ENCODE results near the gene CAMTA1.
"Not testable (repeated sequence)": the region's sequence is repeated elsewhere in the genome, so short reads cannot be mapped to it uniquely, and the experiment has no call there.

CAMTA1 gene, protein sequence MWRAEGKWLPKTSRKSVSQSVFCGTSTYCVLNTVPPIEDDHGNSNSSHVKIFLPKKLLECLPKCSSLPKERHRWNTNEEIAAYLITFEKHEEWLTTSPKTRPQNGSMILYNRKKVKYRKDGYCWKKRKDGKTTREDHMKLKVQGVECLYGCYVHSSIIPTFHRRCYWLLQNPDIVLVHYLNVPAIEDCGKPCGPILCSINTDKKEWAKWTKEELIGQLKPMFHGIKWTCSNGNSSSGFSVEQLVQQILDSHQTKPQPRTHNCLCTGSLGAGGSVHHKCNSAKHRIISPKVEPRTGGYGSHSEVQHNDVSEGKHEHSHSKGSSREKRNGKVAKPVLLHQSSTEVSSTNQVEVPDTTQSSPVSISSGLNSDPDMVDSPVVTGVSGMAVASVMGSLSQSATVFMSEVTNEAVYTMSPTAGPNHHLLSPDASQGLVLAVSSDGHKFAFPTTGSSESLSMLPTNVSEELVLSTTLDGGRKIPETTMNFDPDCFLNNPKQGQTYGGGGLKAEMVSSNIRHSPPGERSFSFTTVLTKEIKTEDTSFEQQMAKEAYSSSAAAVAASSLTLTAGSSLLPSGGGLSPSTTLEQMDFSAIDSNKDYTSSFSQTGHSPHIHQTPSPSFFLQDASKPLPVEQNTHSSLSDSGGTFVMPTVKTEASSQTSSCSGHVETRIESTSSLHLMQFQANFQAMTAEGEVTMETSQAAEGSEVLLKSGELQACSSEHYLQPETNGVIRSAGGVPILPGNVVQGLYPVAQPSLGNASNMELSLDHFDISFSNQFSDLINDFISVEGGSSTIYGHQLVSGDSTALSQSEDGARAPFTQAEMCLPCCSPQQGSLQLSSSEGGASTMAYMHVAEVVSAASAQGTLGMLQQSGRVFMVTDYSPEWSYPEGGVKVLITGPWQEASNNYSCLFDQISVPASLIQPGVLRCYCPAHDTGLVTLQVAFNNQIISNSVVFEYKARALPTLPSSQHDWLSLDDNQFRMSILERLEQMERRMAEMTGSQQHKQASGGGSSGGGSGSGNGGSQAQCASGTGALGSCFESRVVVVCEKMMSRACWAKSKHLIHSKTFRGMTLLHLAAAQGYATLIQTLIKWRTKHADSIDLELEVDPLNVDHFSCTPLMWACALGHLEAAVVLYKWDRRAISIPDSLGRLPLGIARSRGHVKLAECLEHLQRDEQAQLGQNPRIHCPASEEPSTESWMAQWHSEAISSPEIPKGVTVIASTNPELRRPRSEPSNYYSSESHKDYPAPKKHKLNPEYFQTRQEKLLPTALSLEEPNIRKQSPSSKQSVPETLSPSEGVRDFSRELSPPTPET (N-terminal part only)

DNA sequence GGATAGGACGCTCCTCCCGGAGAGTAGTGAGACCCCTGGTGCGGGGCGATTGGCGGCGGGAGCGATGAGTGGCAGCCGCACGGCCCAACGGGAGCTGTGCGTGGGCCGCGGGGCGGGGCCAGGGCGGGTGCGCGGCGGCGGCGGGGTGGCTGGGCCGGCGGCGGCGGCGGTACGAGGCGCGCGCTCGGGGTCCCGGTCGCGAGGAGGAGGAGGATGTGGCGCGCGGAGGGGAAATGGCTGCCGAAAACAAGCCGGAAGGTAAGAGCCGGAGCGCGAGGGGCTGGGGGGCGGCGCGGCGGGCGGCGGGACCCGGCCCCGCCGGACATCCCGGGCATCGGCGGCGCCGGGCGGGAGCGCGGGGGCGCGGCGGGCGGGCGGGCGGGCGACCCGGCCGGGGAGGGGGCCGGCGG is at the start of gene CAMTA1:
CAMTA1 (plus strand) TSS at position 137 of the 410 bp plus-strand sequence; CDS start at position 214, 77 bp downstream.
- DNase-seq (ENCODE audit: low spot score) = no peak

DNA sequence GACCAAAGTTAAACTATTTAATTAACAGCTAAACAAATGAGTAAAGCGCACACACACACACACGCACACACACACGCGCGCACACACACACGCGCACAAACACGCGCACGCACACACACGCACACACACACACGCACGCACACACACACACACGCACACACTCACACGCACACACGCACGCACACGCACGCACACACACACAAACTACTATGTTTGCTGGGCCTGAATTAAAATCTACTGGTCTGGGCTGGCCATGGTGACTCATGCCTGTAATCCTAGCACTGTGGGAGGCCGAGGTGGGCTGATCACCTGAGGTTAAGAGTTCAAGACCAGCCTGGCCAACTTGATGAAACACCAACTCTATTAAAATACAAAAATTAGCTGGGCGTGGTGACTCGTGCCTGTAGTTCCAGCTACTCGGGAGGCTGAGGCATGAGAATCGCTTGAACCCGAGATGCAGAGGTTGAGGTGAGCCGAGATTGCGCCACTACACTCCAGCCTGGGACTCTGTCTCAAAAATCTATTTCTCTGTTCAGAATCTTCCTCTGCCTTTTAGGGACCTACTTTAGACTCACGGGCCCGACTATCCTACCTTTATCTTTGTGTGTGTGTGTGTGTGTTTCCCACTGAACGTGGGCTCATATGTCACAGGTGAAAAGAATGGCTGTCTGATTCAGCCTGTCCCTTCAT is 46.1 kb upstream of the CAMTA1 start:
- no peak for DNase-seq (ENCODE audit: low spot score)

DNA sequence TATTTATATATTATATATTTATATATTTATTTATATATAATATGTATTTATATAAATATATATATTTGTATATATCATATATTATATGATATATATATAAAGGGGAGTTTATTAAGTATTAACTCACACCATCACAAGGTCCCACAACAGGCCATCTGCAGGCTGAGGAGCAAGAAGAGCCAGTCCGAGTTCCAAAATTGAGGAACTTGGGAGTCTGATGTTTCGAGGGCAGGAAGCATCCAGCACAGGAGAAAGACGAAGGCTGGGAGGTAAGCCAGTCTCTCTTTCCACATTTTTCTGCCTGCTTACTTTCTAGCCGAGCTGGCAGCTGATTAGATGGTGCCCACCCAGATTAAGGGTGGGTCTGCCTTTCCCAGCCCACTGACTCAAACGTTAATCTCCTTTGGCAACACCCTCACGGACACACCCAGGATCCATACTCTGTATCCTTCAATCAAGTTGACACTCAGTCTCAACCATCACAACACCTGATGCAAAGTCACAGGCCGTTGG is 42.5 kb upstream of the CAMTA1 start:
- DNase-seq (ENCODE audit: low spot score) = not testable (repeated sequence)

DNA sequence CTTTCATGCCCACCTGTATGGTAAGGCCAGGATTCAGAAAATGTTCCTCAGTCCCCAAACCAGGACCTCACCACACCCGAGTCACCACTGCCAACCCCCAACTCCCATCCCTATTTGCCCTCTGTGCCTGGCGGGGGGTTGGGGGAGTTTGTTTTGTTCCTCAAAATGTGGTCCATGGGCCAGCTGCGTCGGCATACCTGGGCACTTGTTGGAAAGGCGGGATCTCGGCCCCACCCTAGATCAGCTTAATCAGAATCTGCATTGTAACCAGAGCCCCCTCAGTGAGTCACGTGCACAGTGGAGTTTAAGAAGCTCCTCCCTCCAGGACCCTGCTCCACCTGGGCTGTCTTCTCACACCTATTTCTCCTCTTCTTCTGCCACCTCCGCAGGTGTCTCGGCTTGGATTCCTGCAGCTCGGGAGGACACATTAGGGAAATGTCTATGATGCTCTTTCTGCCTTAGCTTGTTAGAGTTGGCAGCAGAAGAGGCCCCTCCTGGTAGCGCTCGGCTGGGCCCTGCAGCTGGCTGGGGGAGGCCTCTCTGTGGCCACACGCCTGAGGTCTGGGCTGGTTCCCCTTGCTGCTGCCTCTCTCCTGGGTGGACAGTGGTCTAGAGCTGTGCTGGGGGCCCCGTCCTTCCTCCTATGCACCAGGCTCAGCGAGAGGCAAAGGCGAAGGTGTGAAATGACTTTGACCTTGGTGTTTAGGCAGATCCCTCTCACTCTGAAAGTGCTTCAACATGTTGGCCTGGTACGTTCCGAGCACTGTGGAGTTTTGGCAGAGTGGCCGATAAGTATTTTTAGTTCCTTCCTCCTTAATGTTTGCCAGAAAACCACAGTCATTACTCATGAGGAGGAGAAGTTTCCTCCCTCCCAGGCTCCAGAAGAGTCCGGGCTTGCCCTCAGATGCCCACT is 41.8 kb upstream of the CAMTA1 start:
- DNase-seq (ENCODE audit: low spot score) = peak; percentile 80

DNA sequence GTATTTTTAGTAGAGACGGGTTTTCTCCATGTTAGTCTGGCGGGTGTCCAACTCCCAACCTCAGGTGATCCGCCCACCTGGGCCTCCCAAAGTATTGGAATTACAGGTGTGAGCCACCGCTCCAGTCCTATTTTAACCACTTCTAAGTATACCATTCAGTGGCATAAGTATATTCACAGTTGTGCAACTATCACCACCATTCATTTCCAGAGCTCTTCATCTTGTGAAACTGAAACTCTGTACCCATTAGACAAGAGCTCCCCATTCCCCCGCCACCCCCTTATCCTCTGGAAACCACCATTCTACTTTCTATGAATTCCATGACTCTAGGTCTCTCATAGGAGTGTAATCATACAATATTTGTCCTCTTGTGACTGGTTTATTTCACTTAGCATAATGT is 40.2 kb upstream of the CAMTA1 start:
- DNase-seq (ENCODE audit: low spot score) = no peak

DNA sequence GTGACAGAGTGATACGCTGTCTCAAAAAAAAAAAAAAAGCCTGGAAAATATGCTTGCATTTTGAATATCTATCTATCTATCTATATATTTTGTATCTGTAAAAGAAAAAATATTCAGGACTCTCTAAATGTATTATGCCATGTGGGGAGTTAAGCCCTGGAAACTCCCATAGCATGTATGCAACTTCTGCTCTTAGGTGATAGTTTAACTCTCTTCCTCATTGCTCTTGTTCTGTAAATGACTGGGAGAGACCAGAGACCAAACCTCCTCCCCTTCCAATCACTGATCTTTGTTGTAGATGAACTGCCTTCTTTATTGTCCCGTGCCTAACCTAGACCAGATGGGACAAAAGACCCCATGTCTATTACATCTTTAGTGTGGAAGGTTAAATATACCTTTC is 37.6 kb upstream of the CAMTA1 start:
- no peak for DNase-seq (ENCODE audit: low spot score)

DNA sequence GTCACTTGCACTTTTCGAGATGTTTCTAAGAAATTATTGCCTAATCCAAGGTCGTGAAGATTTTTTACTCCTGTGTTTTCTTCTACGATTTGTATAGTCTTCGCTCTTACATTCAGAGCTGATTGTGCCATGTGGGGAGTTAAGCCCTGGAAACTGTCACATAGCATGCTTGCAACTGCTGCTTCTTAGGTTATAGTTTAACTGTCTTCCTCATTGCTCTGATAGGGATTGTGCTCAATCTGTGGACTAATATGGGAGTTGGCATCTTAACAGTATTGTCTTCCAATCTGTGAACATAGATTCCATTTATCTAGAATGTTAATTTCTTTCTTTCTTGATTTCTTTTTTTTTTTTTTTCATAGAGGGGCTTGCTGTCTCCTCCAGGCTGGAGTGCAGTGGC is 34.8 kb upstream of the CAMTA1 start:
- DNase-seq (ENCODE audit: low spot score) = no peak

DNA sequence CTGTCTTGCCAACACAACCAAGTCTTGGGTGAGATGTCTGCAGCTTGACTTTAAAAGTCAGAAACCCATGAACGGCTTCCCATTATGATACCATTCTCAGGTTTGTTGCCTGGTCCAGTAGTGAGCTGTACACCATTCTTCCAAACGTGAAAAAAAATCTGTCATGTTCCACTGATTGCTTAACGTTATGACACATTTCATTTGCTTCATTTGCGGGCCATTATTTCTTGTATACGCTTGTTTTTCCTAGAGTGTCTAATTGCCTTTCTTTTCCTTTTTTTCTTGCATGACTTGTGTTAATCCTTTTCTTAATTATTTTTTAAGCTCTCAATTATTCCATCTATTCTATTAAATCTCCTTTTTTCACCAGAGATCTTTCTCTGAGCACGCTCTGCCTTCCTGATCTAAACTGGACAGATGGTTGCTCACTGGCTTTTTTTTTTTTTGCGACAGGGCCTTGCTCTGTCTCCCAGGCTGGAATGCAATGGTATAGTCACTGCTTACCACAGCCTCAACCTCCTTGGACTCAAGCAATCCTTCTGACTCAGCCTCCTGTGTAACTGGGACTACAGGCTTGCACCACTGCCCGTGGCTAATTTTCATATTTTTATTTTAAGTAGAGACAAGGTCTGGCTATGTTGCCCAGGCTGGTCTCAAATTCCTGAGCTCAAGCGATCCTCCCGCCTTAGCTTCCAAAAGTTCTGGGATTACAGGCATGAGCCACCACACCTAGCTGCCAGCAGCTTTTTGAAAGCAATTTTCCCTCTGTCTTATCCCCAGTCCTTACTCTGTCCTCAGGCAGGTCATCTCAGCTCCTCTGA is 31.7 kb upstream of the CAMTA1 start:
- DNase-seq (ENCODE audit: low spot score) = no peak

DNA sequence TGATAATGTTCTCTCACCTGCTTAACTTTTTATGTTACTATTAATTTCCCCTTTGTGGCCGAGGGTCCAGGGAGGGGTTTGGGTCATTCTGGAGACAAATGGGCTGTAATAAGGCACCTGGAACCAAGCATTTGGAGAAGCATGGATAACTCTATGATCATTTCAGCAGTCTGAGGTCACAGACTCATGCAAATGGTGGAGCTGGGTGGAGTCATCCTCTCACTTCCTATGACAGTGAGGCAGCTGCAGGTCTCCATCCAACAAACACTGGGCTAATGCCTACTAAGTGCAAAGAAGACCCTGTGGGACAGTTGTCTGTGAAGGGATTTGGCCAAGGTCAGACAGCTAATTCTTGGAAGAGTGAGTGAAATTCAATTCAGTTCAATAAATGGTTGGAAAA is 28.8 kb upstream of the CAMTA1 start:
- DNase-seq (ENCODE audit: low spot score) = no peak

DNA sequence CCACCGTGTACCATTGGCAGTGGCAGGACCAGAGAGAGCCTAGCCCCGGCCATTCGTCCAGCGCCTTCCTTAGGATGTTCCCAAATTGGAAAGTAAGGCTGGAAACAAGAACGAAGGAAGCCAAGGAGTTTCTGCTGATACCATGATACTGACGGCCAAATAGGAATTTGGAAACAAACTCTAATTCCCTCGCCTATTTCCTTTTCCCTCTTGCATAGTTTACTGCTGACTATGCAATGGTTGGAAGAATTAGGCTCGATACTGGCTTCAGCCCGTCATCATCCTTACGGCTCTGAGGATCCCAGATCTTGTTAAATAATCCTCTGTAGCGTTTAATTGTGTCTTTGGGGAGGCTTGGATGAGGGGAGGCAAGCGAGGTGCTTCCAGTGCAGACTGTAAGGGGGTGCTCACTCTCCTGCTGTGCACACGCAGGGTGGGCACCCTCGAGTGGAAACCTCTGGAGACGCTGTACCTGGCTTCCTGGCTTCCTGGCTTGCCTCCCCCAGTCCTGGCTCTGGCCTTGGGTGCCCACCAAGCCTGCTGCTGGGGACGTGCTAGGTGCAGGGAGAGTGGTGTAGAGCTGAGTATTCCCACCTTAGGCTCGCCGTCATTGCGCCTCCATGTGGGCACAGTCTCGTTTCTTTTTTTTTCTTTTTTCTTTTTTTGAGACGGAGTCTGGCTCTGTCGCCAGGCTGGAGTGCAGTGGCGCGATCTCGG is 27.4 kb upstream of the CAMTA1 start:
- DNase-seq (ENCODE audit: low spot score) = no peak

DNA sequence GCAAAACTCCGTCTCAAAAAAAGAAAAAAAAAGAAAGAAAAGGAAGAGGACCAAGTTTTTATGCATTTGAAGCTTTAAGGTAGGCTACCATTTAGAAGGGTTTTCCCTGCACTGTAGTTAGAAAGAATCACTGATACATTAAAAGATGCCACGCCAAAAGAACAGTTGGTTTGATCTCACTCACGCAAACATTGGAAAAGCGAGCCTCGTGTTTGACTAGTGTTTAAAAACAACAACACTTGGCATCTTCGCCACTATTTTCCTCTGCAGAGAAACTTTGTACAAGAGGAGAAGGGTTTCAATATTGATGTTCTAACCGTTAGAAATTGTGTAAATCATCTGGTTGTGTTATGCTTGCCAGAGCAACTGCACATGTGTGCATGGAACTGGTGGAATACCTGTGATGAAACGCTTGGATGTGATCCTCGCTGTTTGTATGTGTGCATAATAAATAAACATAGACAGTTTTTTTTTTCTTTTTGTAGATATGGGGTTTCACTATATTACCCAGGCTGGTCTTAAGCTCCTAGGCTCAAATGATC is 24.0 kb upstream of the CAMTA1 start:
- no peak for DNase-seq (ENCODE audit: low spot score)

DNA sequence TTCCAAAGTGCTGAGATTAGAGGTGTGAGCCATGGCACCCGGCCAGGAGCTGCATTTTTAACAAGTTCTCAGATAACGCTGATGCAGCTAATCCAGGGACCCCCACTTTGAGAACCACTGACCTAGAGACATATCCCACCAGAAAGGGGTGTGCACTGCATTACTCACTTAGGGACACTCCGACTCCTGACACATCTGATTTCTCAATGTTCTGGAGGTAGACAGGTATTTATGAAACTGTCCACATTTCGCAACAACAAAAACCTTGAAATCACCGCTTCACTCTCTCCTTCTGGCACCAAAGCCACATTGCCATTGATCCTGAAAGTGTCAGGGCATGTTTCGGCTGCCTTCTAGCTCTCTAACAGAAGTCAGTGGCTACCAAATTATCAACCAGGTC is 23.2 kb upstream of the CAMTA1 start:
- no peak for DNase-seq (ENCODE audit: low spot score)

DNA sequence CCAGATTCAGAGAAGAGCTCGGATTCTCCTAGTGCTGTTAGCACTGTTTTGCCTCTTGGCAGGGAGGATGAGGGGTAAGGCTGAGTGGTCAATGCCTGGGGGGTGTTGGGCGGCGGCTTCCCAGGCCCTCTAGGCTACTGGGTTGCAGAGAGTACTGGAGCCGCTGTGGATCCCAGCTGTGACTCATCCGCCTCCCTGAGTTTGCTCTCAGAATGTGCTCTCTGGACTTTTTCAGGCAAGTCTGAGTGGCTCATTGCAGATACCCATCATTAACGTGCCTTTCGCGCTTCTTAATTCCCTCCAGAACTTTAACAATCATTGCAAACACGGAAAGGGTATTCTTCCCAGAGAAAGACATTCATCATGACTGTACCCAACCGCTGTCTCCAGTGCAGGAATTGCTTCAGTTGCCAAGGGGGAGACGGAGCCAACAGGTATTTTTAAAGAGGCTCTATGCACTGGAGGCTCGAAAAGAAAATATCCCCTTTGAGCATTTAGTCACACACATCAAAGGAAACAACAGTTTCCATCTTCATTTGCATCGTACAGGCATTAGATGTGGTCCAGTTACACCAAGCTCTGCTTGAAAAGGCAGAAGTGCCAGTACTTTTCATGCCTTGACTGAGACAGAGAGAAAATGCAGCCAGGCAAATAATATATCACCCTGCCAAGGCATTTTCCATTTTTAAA is 14.4 kb upstream of the CAMTA1 start:
- DNase-seq (ENCODE audit: low spot score) = no peak

DNA sequence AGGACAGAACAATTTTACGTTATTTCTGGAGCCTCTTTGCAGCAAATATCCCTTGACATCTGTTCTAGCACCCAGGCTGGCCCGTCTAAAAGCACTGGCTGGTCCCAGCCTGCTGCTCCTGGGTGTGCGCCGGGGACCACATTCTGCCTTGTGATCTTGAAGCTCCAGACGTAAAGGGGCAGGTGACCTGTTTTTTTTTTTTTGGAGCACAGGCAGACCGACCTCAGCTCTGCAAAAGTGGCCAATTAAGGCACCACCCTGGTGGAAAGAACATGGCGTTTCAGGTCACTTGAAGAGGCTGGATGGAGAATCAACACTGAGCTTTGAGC is 13.8 kb upstream of the CAMTA1 start:
- DNase-seq (ENCODE audit: low spot score) = no peak

DNA sequence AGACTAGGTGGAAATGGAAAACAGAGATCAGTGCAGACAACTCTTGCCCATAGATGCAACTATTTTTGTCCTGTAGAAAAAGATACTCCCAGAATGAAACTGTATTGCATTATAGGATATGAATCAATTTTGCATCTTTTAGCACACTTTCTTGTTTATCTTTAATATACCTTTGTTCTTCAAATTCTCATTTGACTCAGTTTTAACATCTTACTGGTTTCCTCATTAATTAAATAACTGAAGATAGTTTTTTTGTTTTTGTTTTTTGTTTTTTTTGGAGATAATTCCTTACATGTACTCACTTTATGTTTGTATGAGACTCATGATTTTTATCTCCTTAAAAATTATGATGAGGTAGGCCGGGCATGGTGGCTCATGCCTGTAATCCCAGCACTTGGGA is 10.9 kb upstream of the CAMTA1 start:
- DNase-seq (ENCODE audit: low spot score) = no peak

DNA sequence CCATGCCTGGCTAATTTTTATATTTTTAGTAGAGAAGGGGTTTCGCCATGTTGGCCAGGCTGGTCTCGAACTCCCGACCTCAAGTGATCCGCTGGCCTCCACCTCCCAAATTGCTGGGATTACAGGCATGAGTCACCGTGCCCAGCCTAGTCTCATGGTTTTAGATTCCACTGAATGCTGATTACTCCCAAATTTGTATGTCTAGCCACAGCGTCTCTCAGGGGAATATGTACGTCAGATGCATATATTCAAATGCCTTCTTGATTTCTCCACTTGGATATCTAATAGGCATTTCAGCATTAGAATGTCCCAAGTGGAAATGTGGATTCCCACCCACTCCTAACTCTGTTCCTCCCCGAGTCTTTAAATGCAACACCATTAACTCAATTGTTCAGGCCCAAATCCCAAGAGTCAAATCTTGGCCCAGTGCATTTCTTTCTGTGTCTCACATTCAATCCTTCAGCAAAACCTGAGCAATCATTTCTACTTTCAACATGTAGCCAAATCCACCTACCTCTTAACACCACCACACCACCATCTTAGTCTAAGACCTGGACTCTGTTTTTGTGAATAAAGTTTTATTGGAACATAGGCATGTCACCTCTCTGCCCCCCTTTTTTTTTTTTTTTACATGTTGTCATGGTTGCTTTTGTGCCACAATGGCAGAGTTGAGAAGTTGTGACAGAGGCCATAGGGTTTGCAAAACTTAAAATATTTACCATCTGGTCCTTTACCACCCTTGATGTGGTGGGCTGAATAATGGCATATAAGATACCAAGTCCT is 9.8 kb upstream of the CAMTA1 start:
- DNase-seq (ENCODE audit: low spot score) = no peak

DNA sequence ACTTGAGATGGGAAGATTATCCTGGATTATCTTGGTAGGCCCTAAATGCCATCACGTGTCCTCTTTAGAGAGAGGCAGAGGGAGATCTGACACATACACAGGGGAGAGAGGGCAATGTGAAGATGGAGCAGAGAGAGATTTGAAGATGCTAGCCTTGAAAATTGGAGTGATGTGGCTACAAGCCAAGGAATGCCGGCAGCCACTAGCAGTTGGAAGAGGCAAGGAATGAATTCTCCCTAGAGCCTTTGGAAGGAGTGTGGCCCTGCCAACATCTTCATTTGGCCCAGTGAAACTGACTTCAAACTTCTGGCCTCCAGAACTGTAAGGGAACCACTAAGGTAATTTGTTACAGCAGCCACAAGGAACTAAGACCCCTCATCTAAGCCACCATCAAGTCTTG is 8.9 kb upstream of the CAMTA1 start:
- no peak for DNase-seq (ENCODE audit: low spot score)

Data from pons (tissue), 1 donor.